Measurements from ENCODE around the gene GJD2.

The GJD2 gene

GRCh38 chr15:34721802-34722438, 32.9 kb downstream of the GJD2 start:
- peak; percentile 55 for DNase-seq

GRCh38 chr15:34721157-34721801, 33.5 kb downstream of the GJD2 start:
- DNase-seq: no peak

GRCh38 chr15:34719695-34720094, 35.1 kb downstream of the GJD2 start:
- DNase-seq: no peak

GRCh38 chr15:34718681-34719665, 35.8 kb downstream of the GJD2 start:
- no peak for DNase-seq

- no peak for DNase-seq
These were observed 37.1 kb downstream of the GJD2 start for GRCh38 chr15:34717729-34718128.

- DNase-seq: no peak
These were observed 38.7 kb downstream of the GJD2 start for GRCh38 chr15:34716111-34716510.

- no peak for DNase-seq
These were observed 40.2 kb downstream of the GJD2 start for GRCh38 chr15:34714476-34715121.

- DNase-seq: no peak
These were observed 41.2 kb downstream of the GJD2 start for GRCh38 chr15:34713635-34714034.

GRCh38 chr15:34709866-34710265, 44.9 kb downstream of the GJD2 start:
- DNase-seq: no peak

GRCh38 chr15:34708422-34708821, 46.4 kb downstream of the GJD2 start:
- no peak for DNase-seq

- DNase-seq: no peak
These were observed 53.3 kb downstream of the GJD2 start for GRCh38 chr15:34701536-34701935.
